GM23338 (cell line): ENCODE results near the gene TMEM204.

Experiments used
- CREB1 ChIP-seq: fragments of 250-450 bp; sonication (Bioruptor Pico); IDR thresholded peaks from 2 replicates; pipeline ENCODE4 v1.5.0; 2020; ENCODE audit warnings: low read depth, mild to moderate bottlenecking, moderate library complexity
- CTCF ChIP-seq, 2 experiments: fragments of 200-600 bp in 1 of 2; sonication (generic) in 1 of 2; conservative IDR thresholded peaks; 2 replicates each; pipeline versions ENCODE4 v1.5.1 to v1.6.1; 2016 to 2017; ENCODE audit warnings: antibody characterized with exemption in 2 of 2, low read depth in 2 of 2, mild to moderate bottlenecking in 2 of 2, moderate library complexity in 1 of 2
- ETS1 ChIP-seq: IDR thresholded peaks from 2 replicates; pipeline ENCODE4 v1.6.1; 2016; ENCODE audit warnings: antibody characterized with exemption
- EZH2 ChIP-seq: fragments of 200-600 bp; sonication (generic); IDR thresholded peaks from one replicate; pipeline ENCODE4 v1.8.0; 2017; ENCODE audit warnings: antibody characterized with exemption, mild to moderate bottlenecking, low read depth; ENCODE audit not compliant: unreplicated experiment
- EZH2phosphoT487 ChIP-seq: fragments of 200-600 bp; sonication (generic); IDR thresholded peaks from one replicate; pipeline ENCODE4 v1.8.1; 2018; ENCODE audit warnings: antibody characterized with exemption; ENCODE audit not compliant: unreplicated experiment
- JUNB ChIP-seq: IDR thresholded peaks from one replicate; pipeline ENCODE4 v1.6.1; 2016; ENCODE audit warnings: antibody characterized with exemption; ENCODE audit not compliant: unreplicated experiment
- NANOG ChIP-seq: IDR thresholded peaks from 2 replicates; pipeline ENCODE4 v1.6.1; 2016; ENCODE audit warnings: antibody characterized with exemption, borderline replicate concordance
- POLR2AphosphoS5 ChIP-seq: IDR thresholded peaks from 2 replicates; pipeline ENCODE4 v1.6.1; 2016; ENCODE audit warnings: antibody characterized with exemption, low read depth
- REST ChIP-seq: IDR thresholded peaks from one replicate; pipeline ENCODE4 v1.6.1; 2018; ENCODE audit warnings: antibody characterized with exemption; ENCODE audit not compliant: unreplicated experiment
- STAT1 ChIP-seq: IDR thresholded peaks from one replicate; pipeline ENCODE4 v1.6.1; 2016; ENCODE audit warnings: antibody characterized with exemption; ENCODE audit not compliant: unreplicated experiment
- ZNF331 ChIP-seq: fragments of 250-450 bp; sonication (Bioruptor Pico); IDR thresholded peaks from 2 replicates; pipeline ENCODE4 v1.5.0; 2020; ENCODE audit warnings: low read depth, mild to moderate bottlenecking, moderate library complexity

GRCh38 chr16:1559446-1559975 lies 26.0 kb downstream of the TMEM204 start:
- TF ChIP-seq CTCF (conservative IDR thresholded peaks at IDR 0.05; ENCODE audit: low read depth in 2 of 2), result no peak
- TF ChIP-seq REST, result no peak
- no peak for TF ChIP-seq STAT1
- no peak for TF ChIP-seq JUNB
- TF ChIP-seq EZH2, result no peak
- TF ChIP-seq POLR2AphosphoS5, result no peak
- no peak for TF ChIP-seq ETS1
- no peak for TF ChIP-seq CREB1 (CRISPR knock-in tag)
- no peak for TF ChIP-seq EZH2phosphoT487
- no peak for TF ChIP-seq ZNF331 (CRISPR knock-in tag)
- TF ChIP-seq NANOG, result no peak
